GM18511 (cell line): Measurements from ENCODE around the gene NR1D1.

Source experiments
- ATAC-seq: cut with Tn5 transposase; IDR thresholded peaks from one replicate; pipeline ENCODE4 v1.9.1; 2021; ENCODE audit warnings: mild to moderate bottlenecking, moderate library complexity; ENCODE audit not compliant: unreplicated experiment

Gene NR1D1

DNA sequence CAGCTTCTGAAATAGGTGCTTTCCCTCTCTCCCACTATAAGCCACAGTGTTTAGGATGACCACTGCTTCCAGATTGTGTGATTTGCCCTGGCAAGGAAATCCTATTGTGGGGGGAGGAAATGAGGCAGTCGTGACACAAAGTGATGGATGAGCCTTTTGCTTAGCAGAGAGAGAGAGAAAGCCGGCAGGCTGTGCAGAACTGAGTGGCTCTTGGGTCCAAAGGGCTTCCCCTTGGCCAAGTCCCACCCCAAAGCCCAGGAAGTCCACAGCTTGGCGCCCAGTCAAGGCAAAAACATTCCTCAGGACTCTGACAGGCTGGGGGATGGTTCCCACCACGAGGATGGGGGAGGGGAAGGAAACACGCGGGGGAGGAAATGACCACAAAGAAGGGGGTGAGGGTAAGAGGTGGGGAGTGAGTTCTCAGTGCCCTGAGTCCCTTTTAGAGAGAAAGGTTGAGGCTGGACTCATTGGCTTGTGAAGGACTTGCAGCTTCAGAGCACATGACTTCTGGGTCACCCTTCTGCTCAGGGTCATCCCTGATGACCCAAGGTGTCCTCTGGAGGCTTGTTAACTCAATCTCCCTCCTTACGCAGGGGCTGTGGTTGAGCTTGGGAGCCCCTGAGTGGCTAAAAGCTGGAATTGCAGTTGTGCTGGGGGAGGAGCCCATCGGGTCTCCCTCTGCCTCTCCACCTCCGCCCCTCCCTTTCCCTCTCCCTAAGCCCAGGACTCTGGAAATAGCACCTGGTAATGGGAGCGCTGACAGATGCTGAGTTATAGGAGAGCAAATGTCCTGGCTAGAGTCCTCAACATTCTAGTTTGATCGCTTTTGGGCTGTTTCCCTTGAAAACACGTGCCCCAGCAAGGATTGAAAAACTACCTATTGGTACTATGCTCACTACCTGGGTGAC, 11.1 kb upstream of the NR1D1 start:
- peak; percentile 47 for ATAC-seq

DNA sequence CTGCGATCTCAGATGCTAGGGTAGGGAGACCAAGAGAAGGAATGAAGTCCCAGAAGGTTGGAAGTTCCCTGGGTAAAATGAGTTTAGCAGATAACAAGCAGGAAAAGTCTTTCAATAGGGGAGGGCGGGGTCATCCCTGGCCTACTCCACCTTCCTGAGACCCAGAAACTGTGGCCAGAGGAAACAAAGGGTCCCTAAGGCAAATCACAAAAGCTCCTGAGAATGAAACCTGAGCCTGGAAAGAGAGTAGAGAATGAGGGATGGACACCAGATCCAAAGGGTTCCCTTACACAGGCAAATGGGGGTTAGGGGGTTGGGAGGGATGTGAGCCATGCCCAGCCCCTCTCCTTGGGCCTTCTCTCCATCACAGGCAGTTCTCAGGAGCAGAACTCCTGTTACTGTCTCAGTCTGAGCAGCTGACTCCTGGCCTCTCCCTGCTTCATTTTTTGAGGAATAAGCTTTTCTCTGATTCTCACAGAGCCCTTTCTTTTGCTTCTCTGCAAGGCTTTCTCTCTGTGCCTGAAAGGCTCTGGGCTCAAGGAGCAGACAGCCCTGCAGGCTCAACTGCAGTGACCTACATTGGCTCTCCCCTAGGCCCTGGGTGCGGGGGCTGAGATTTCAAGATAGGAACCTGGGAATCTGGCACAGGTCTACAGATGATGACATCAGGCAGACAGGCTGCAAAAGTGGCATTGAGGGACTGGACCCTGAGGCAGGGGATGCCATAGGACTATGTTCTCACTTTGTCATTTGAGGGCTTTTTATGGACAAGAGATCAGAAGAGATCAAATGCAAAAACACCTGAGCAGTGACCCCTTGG, 9.8 kb upstream of the NR1D1 start:
- ATAC-seq = no peak

DNA sequence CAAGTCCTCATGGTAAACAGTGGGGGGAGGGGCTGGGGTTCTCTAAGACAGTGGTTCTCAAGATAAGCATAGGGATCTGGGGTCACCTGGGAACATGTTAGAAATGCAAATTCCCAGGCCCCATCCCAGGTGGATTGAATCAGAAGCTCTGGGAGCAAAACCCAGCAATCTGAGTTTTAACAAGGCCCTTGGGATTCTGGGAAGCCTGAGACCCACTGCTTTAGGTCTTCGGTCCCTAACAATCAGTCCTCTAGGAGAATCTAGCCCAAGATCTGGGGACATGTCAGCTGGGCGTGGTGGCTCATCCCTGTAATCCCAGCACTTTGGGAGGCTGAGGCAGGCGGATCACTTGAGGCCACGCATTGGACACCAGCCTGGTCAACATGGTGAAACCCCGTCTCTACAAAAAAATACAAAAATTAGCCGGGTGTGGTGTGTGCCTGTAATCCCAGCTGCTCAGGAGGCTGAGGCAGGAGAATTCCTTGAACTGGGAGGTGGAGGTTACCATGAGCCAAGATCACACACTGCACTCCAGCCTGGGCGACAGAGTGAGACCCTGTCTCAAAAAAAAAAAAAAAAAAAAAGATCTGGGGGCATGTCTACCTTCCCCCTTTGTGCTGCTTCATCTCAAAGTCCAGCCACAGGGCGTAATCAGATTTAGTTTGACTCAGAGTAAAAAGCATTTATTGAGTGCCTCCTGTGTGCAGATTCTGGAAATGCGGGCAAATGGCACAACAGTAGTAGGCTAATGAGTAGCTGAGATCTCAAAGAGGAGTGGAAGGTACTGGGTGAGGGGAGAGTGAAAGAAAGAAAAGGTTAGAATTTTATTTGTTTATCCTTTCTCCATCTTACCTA, 8.8 kb upstream of the NR1D1 start:
- no peak for ATAC-seq

DNA sequence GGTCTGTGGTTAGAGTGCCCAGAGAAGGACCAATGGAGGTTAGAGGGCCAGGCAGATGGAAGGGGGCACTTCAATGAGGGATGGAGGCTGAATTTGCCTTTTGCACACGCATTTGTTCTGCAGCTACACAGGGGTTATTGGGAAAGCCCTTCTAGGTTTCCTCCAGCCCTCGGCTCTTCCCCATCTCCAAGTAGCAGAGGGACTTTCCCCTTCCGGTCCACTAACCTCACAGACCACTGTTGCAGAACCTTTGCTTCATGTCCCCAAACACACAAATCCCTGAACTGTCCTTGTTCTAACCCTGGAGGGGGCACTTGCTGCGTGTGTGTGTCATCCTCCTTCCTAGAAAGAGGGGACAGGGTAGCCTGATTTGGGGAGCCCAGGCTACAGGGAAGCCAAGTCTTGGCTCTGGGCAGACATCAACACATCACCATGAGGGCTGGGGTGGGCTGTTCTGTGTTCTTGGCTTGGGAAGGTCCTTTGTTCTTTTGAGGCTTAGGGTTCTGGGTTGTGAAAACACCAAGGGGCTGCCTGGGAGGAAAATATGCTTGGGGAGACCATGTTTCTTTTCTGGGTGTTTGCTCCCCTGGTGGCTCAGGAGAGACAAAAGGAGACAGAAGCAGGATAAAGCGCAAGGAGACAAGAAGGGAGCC, 7.3 kb upstream of the NR1D1 start:
- no peak for ATAC-seq

DNA sequence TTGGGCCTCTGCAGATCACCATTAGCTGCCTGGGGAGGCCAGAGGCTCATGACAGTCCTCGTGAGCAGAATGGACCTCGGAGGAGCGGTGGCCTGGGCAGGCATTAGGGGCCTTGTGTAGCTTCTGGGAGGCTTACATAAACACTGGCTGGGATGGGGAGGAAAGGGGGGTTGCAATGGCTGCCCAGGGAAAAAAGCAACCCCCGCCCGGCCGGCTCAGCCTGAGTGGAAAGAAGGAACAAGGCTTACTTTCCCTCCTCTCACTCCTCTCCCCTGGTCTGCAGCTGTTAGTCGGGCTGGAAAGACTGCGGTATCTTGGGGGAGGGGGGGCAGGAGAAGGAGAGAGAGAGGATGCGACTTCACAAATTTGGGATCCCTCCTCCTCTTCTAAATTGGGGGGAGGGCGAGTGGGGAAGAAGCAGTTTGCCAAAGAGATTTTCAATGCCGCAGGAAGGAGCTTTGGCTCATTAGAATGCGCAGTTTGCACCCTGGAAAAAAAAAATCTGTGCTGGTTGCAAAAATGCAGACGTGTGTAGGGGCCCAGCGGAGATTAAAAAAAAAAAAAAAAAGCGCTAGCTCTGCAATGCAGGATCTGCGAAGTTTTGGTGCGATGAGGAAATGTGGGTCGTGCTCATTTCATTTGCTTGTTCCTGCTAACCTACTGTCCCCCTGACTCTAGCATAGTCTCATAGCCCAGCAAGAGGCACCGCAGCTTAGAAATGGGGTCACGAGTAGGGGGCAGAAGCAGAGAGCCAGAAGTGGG, 6.6 kb upstream of the NR1D1 start:
- ATAC-seq = no peak

DNA sequence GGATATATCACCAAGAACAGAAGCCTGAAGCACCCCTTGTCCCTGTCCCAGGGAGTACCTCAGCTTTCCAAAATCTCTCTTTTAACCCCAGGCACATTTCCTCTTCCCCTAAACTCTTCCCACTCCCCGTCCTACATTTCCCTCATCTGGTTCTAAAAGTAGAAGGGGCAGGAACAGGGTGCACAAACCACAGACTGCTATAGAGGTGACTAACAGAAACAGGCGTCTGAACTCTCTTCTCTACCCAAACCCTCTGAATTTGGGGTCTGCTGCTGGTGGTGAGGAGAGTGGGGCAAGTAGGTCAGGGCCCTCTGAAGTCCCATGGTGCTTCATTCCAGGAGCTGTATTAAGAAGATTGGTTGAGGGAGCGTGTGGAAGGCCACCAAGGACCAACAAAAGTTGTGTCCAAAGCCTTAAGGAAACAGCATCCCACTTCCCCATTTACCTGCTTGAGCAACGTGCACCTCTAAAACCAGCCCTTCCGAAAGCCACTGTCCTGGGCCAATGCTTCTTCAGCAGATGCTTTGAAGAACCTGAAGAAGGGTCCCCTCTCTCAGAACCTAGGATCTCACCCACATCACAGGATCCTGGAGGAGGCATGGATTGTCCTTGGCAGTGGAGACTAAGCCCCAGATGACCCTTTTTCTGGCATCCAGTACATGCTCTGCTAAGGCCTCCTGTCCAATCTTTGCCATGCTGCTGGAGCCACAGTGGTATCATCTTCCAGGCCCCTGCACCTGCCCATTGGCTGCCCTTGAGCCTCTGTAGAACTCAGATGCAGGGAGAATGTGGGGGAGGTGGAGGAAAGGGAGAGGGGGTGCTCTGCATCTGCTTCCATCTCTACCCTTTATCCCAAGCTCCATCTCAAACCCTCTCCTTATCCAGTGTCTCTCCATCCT, 5.7 kb upstream of the NR1D1 start:
- no peak for ATAC-seq

DNA sequence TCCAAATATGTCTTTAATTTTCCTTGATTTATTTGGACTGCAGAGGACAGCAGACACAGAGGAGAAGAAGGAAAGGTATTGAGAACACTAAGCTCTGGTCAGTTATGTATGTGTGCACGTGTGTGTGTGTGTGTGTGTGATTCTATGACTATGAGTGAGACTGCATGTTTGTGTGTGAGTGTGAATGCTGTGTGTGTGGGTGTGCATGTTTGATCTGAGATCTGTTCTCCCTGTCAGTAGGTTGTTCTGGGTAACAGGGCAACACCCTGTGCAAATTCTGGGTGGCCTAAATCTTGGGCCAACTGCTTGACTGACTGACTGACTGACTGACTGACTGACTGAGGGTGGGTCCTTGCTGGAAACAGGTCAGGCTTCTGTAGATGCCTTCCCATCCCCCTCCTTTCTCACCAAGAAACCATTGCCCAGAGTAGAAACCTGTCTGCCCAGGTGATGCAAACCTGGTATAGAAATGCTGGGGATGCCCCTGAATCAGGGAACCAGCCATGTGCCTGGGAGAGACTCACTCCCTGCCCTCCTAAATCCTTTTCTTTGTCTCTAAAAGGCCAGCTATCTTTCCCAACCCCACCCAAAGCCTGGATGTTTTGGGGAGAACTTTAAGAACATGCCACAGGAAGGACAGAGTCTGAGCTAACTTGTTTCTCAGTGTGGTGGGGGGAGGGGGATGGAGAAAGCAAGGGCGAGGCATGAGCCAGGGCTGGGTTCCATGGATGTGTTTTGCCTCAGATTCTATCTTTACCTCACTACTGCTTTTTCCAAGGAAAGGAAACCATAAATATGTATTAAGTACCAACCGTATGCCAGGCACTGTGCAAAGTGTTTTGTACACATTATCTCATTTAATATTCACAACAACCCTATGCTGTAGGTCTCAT, 4.5 kb upstream of the NR1D1 start:
- no peak for ATAC-seq

DNA sequence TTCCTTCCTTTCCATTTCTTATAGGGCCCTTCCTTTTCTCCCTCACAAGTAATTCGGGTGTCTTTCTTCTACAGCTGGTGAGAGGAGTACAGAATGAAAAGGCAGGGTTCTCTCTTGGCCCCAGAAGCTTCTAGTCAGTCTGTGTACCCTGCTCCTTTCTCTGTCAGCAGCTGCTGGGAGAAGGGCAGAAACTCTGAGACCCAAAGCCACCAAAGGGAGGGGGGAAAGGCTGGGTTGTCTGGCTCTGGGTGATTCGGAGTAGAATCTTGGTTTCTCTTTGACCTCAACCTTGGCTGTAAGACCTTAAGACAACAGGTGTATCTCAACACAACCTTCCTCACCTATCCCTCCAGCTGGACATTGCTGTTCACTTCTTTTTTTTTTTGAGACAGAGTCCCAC, 3.3 kb upstream of the NR1D1 start:
- no peak for ATAC-seq

DNA sequence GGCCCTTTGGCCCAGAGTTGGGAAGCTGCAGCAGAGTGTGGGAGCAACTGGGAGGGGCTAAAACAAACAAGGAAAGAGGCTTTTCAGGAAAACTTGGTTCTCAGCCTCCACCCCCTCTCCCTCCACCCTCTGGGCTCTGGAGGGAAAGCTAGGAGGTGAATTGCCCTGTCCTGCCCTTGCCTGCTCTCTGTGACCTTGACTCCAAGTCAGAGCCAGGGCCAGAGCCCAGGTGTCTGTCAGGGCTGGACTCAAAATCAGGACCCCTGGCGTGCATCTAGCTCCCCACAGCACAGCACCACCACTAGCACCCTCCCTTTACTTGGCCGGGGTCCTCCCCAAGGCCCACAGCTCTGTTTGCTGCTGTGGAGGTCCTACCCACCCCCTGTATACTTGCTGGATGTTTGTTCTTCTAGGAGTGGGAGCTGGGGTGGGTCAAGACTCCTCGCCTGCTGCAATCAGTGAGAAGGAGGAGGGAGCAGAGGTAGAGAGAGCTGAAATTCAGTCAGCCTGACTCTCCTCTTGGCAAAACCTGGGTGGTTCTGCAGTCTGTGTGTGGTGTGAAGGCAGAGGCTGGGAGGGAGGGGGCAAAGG, 2.8 kb upstream of the NR1D1 start:
- ATAC-seq = no peak

DNA sequence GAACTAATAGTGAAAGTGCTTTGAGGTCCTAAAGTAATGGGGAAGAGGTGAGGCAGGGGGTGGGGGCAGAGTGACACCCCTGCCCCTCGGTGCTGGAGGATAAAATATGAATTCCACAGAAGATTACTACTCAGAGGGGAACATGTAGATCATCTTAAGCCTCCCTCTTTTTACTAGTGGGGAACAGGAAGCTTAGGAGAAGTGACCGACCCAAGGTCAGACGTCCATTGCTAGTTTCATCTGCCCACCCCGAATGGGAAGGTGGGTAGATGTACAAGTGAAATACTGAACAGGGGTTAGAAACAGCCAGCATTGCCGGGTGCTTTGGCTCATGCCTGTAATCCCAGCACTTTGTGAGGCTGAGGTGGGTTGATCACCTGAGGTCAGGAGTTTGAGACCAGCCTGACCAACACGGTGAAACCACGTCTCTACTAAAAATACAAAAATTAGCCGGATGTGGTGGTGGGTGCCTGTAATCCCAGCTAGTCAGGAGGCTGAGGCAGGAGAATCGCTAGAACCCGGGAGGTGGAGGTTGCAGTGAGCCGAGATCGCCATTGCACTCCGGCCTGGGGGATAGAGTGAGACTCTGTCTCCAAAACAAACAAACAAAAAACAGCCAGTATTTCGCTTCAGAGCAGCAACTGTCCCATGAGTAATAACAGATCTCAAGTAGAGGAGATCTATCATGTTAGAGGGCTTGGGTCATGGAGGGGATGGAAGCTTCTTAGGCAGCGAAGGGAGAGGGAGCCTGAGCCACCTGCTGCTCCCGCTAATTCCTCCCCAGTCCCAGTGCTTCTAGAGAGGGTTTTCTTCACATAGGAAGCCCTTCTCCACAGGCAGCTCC, 1.2 kb upstream of the NR1D1 start:
- ATAC-seq = no peak

DNA sequence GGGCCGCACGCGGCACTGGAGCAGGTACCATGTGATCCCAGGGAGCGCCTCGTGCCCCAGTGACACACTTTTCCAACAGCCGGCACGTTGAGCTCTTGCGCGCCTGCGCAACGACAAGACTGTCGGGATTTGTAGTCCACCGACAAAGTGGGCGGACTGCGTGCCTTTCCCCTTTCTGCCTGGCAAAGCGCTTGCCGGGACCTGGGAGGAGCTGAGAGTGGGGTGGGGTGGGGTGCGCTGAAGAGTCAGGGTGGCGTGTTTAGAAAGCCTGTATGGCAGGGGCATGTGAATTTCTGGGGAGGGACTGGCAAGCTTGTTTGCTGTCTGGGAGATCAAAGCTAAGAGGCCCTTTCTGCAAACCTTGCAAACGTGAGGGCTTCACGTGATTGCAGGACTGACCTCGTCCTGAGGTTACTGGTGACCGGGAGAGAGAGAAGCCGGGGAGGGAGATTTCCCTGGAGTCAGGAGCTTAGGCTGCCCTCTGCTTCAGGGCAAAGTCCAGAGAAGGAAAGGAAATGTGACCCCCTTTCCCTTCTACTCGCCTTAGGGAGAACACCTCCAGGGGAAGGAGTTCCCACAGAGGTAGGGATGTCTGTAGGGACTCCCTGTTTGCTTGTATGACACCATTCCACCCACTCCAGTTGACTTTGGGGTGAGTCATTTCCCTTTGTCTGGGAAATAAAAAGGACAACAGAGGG, 429 bp upstream of the NR1D1 start:
- ATAC-seq = no peak

DNA sequence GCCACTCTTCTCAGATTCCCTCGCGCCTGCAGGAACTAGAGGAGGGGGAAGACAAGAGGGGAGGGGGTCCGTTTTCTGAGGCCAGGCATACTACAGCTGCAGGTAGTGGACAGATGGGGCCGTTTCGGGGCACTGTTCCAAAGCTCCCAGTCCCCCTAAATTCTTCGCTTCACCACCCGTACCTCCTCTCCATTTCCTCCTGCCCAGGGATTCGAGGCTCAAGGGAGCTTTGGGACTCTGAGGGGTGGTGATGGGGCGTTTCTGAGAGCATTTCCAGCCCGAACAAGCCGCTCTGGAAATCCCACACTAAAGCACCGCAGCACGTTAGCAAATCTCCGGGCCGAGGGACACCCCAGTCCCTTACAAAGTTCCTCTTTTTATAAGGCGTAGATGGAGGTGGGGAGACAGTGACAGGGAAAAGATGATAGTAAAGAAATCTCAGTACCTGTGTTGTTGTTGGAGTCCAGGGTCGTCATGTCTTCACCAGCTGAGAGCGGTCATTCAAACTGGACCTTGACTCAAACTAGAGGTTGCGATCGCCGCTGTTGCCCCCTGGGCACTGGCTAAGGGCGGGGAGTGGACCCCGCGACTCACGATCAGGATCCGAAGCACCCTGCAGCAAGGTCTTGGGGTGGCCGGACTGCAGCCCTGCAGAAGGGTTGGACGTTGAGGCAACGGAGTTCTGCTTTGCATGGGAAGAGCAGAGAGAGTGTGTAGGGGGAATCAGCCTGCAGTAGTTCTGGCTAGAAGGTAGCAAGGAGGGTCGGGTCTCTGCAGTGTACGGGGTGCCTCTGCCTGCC, 570 bp downstream of the NR1D1 start:
- no peak for ATAC-seq

DNA sequence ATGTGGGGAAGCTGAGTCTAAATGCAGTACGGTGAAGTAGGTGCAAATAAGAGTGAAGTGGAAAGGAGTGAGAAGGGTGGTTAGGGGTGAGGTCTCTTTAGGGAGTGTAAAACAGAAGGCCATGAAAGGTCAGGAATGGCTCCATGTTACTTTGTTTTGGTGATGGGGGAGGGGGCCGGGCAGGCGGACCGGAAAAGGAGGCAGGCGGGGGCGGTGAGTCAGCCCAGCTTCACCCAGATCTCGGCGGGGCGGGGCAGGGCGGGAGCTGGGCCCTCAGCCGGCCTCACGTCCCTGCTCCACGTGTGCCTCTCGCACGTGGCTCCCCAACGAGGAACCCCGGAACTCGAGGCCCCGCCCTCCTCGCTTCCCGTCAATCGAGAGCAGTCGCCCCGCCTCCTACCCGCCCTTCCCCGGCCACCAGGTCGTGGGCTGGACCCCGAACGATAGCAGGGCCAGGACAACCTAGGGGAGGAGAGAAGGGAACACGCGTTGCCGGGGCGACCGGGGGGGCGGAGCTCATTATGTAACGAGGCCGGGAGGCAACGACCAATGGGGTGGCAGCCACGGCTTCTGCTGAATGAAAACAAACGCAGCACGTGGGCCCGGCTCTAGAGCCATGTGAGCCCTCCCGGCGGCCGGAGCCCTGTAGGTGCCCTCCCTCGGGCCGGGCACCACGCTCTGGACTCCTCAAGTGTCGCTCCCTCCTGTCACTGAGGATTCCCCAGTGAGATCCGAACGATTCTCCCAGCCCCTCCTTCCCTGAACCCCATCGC, 1.4 kb downstream of the NR1D1 start:
- ATAC-seq = peak; percentile 72
